ENCODE data around the gene VPS72. TPM values are rescaled to one million over a fixed set of nuclear protein-coding genes. Genes with fewer than 3 reads are reported as not detected.
"Not testable (repeated sequence)": the region's sequence is repeated elsewhere in the genome, so short reads cannot be mapped to it uniquely, and the experiment has no call there.

VPS72 gene
- total and polyA plus RNA-seq, 10 of the 15 experiments (the other 5 are each of a cell fraction or from before 2014, with no cell fraction given): 6.7 to 77.8 (median 58.1) TPM

GRCh38 chr1:151196292-151196800, 6.3 kb upstream of the VPS72 start (continued):
- TF ChIP-seq RFX5 (IDR thresholded peaks at IDR 0.05; ENCODE audit: low read depth, low read length) (no peak), RB1 (IDR thresholded peaks at IDR 0.05; ENCODE audit: borderline replicate concordance) (no peak), PRDM15 (CRISPR knock-in tag; IDR thresholded peaks at IDR 0.05) (no peak)

- POLR2A ChIA-PET: interaction anchor here (0.6 to 1.0 kb wide), 4 partner anchors 52 to 59 kb away, joined by 3 to 4 read pairs (median 4); no protein-coding TSS in a partner anchor
- intact Hi-C loops (cut with micrococcal nuclease; ENCODE audit: unreplicated experiment): loop anchor here (5.0 kb wide), 1 partner anchor 132 kb away; the partner anchor contains the start of gene PI4KB
- in situ Hi-C loops (cut with MboI): loop anchor here (5.0 kb wide), 1 partner anchor 147 kb away; no protein-coding TSS in a partner anchor
These were observed 5.0 kb upstream of the VPS72 start for GRCh38 chr1:151194894-151195594.

More at GRCh38 chr1:151194894-151195594, 5.0 kb upstream of the VPS72 start:
- not testable (repeated sequence) for ATAC-seq; H3K27ac ChIP-seq (ENCODE audit: control insufficient read depth, insufficient read depth); BruUV-seq (replicated peaks); H3K9ac ChIP-seq (ENCODE audit: control insufficient read depth, insufficient read depth, low read length); FAIRE-seq; H2AFZ ChIP-seq (ENCODE audit: control insufficient read depth, low read depth, low read length); H3K36me3 ChIP-seq (ENCODE audit: control insufficient read depth in 2 of 2, insufficient read depth in 2 of 2, low read length in 1 of 2); H4K20me1 ChIP-seq (ENCODE audit: control insufficient read depth, insufficient read depth); H3K4me2 ChIP-seq (ENCODE audit: control insufficient read depth, insufficient read depth); DNase-seq (ENCODE audit: low read depth, low spot score); H3K4me3 ChIP-seq; H3K4me1 ChIP-seq (ENCODE audit: control insufficient read depth, insufficient read depth, low read length); H3K9me3 ChIP-seq (replicated peaks; ENCODE audit: control insufficient read depth, insufficient read depth, low read length); H3K27me3 ChIP-seq (replicated peaks in 1 of 2; ENCODE audit: control insufficient read depth in 2 of 2, insufficient read depth in 2 of 2, low read length in 1 of 2)
- SMC1A ChIA-PET (ENCODE audit: uncharacterized antibody, unreplicated experiment): interaction anchor here (0.8 to 1.2 kb wide), 2 partner anchors 53 to 60 kb away, joined by 3 to 4 read pairs; partner anchors contain the start of gene PSMD4
- peaks cover 17% of the 10 kb centered on the region for H3K79me2 ChIP-seq (ENCODE audit: control insufficient read depth, insufficient read depth, low read length)
- RAD21 ChIA-PET (ENCODE audit: unreplicated experiment): interaction anchor here (0.8 to 1.9 kb wide), 5 partner anchors 52 to 145 kb away, joined by 3 to 13 read pairs (median 4); partner anchors contain the start of gene PSMD4
- WGBS (ENCODE audit: insufficient coverage, insufficient replicate concordance, low lambda C conversion rate, missing lambda C conversion rate): 73% methylated on average over 17 of the region's 17 CpGs
- CTCF ChIA-PET: interaction anchor here (0.7 to 6.3 kb wide), 7 partner anchors 13 to 145 kb away, joined by 3 to 70 read pairs (median 4); partner anchors contain the start of genes PI4KB, PSMD4 and TNFAIP8L2
